Fibroblast of peridontal ligament (primary cell): ENCODE data around the gene PTGDS.
"Not testable (repeated sequence)": the region's sequence is repeated elsewhere in the genome, so short reads cannot be mapped to it uniquely, and the experiment has no call there.

Experiments used
- DNase-seq: peaks from one replicate; pipeline ENCODE4 v3.0.0-alpha.2; 2010; ENCODE audit errors: extremely low read depth

Gene PTGDS

GRCh38 chr9:136990242-136990911, 13.1 kb downstream of the PTGDS start:
- no peak for DNase-seq

- peak; percentile 74 for DNase-seq
These were observed 14.9 kb downstream of the PTGDS start, which contains the start of gene PAXX for GRCh38 chr9:136991993-136992818. Gene PAXX, plus strand, starts transcription at chr9:136992422. Its CDS starts 22 bp downstream, at chr9:136992444.

GRCh38 chr9:136992819-136993369, 15.6 kb downstream of the PTGDS start:
- no peak for DNase-seq

GRCh38 chr9:136994180-136994887, 17.0 kb downstream of the PTGDS start:
- DNase-seq, result no peak

GRCh38 chr9:136994888-136995230, 17.6 kb downstream of the PTGDS start:
- no peak for DNase-seq

GRCh38 chr9:136995362-136995761, 18.1 kb downstream of the PTGDS start:
- no peak for DNase-seq

GRCh38 chr9:136995772-136996311, 18.5 kb downstream of the PTGDS start:
- no peak for DNase-seq

- DNase-seq, result no peak
These were observed 19.3 kb downstream of the PTGDS start, which contains the start of gene CLIC3 for GRCh38 chr9:136996361-136997292. Gene CLIC3, minus strand, starts transcription at chr9:136996568. Its CDS starts 25 bp downstream, at chr9:136996543.

GRCh38 chr9:136997371-136997770, 20.1 kb downstream of the PTGDS start:
- DNase-seq, result no peak

GRCh38 chr9:136997830-136998234, 20.5 kb downstream of the PTGDS start:
- DNase-seq, result no peak

- peak; percentile 72 for DNase-seq
These were observed 23.1 kb downstream of the PTGDS start for GRCh38 chr9:137000177-137000930.

- no peak for DNase-seq
These were observed 24.7 kb downstream of the PTGDS start for GRCh38 chr9:137001857-137002645.

- no peak for DNase-seq
These were observed 25.3 kb downstream of the PTGDS start for GRCh38 chr9:137002646-137003041.

GRCh38 chr9:137004285-137004684, 27.0 kb downstream of the PTGDS start:
- not testable (repeated sequence) for DNase-seq

- no peak for DNase-seq
These were observed 29.1 kb downstream of the PTGDS start for GRCh38 chr9:137006116-137007003.

- no peak for DNase-seq
These were observed 30.0 kb downstream of the PTGDS start for GRCh38 chr9:137007108-137007815.

- DNase-seq, result no peak
These were observed 30.5 kb downstream of the PTGDS start for GRCh38 chr9:137007816-137008270.
